H1 (cell line): ENCODE measurements around the gene PKNOX1. TPM values are rescaled to one million over a fixed set of nuclear protein-coding genes. Genes with fewer than 3 reads are reported as not detected.

ENCODE experiments used
- CTCF ChIA-PET: fragments of 300-600 bp; sonication (Branson Sonifier 250); formaldehyde crosslinking; loops from one replicate; lab custom pipeline; 2021; ENCODE audit not compliant: partially characterized antibody; lab: Charles Lee
- POLR2A ChIA-PET: fragments of 300-600 bp; sonication (Branson Sonifier 250); formaldehyde crosslinking; loops from one replicate; lab custom pipeline; 2021; ENCODE audit warnings: inconsistent platforms; ENCODE audit not compliant: partially characterized antibody; lab: Charles Lee
- DNase-seq, 2 experiments: peaks; one replicate each; pipeline versions ENCODE4 v3.0.0 to v3.0.0-alpha.2; 2010 to 2022; ENCODE audit warnings: low spot score in 2 of 2, low read depth in 1 of 2, mixed read lengths in 1 of 2
- FAIRE-seq: peaks from 2 replicates; lab custom pipeline; 2011; peaks lifted over from hg19 to GRCh38; lab: Jason Lieb, UNC
- H2AFZ ChIP-seq: 2 replicates; pipeline ENCODE4 v1.8.1; 2012; ENCODE audit warnings: low read length, inconsistent platforms
- H2AK5ac ChIP-seq: 2 replicates; pipeline ENCODE4 v1.6.1; 2013; ENCODE audit warnings: low read depth, low read length
- H2BK120ac ChIP-seq: replicated peaks from 2 replicates; pipeline ENCODE3; 2013; ENCODE audit warnings: low read depth, low read length, inconsistent platforms
- H2BK12ac ChIP-seq: 2 replicates; pipeline ENCODE4 v1.6.1; 2013; ENCODE audit warnings: low read depth, low read length
- H2BK15ac ChIP-seq: 2 replicates; pipeline ENCODE4 v1.6.1; 2013; ENCODE audit warnings: low read length
- H2BK20ac ChIP-seq: 2 replicates; pipeline ENCODE4 v1.6.1; 2013; ENCODE audit warnings: low read length
- H2BK5ac ChIP-seq: 2 replicates; pipeline ENCODE4 v1.6.1; 2013; ENCODE audit warnings: low read depth, low read length
- H3K14ac ChIP-seq: 2 replicates; pipeline ENCODE4 v1.6.1; 2013; ENCODE audit warnings: inconsistent platforms; ENCODE audit not compliant: insufficient read length
- H3K18ac ChIP-seq: 2 replicates; pipeline ENCODE4 v1.6.1; 2013; ENCODE audit warnings: low read length; ENCODE audit errors: extremely low read depth
- H3K23ac ChIP-seq: 2 replicates; pipeline ENCODE4 v1.6.1; 2013; ENCODE audit warnings: inconsistent platforms; ENCODE audit not compliant: insufficient read length
- H3K23me2 ChIP-seq: 2 replicates; pipeline ENCODE4 v1.6.1; 2013; ENCODE audit warnings: low read depth, low read length
- H3K27ac ChIP-seq: 2 replicates; pipeline ENCODE4 v1.6.1; 2011; ENCODE audit warnings: low read depth, low read length, inconsistent platforms
- H3K27me3 ChIP-seq, 4 experiments: replicated peaks in 1 of 4; 1 replicate in 1 of 4; 2 replicates in 3 of 4; pipeline versions ENCODE4 v1.6.1 to v1.8.1; 2011 to 2013; ENCODE audit warnings: low read length in 3 of 4, mild to moderate bottlenecking in 3 of 4, inconsistent platforms in 2 of 4, mixed read lengths in 2 of 4, moderate library complexity in 1 of 4; ENCODE audit not compliant: control insufficient read depth in 3 of 4, insufficient read depth in 3 of 4; ENCODE audit errors: extremely low read depth in 1 of 4
- H3K36me3 ChIP-seq, 4 experiments: 2 replicates each; pipeline versions ENCODE4 v1.6.1 to v1.8.1; 2011 to 2013; ENCODE audit warnings: mild to moderate bottlenecking in 4 of 4, low read length in 3 of 4, moderate library complexity in 2 of 4, control low read depth in 1 of 4, inconsistent platforms in 1 of 4; ENCODE audit not compliant: insufficient read depth in 4 of 4, control insufficient read depth in 2 of 4
- H3K4ac ChIP-seq: replicated peaks from 2 replicates; pipeline ENCODE3; 2013; ENCODE audit warnings: low read length, low read depth, mixed read lengths, inconsistent platforms; ENCODE audit not compliant: insufficient read length
- H3K4me1 ChIP-seq, 4 experiments: replicated peaks in 1 of 4; 1 replicate in 1 of 4; 2 replicates in 3 of 4; pipeline versions ENCODE4 v1.6.1 to v1.8.1; 2011 to 2013; ENCODE audit warnings: low read length in 3 of 4, inconsistent platforms in 2 of 4, mixed read lengths in 1 of 4; ENCODE audit not compliant: insufficient read depth in 4 of 4, control insufficient read depth in 3 of 4
- H3K4me2 ChIP-seq, 2 experiments: 2 replicates each; pipeline versions ENCODE4 v1.6.1 to v1.8.1; 2011 to 2013; ENCODE audit warnings: low read depth in 2 of 2, low read length in 2 of 2, control low read depth in 1 of 2, inconsistent platforms in 1 of 2, mild to moderate bottlenecking in 1 of 2; ENCODE audit not compliant: insufficient read depth in 1 of 2
- H3K4me3 ChIP-seq, 4 experiments: fragments of 200-600, 300-600 bp in 1 of 4; sonication (generic), shearing (Covaris generic), sonication (Bioruptor Twin) in 1 of 4; 2 replicates each; pipeline versions ENCODE4 v1.5.1 to v1.8.1; 2011 to 2016; ENCODE audit warnings: low read length in 4 of 4, low read depth in 3 of 4, control low read depth in 2 of 4, inconsistent platforms in 2 of 4, mild to moderate bottlenecking in 2 of 4, mixed read lengths in 1 of 4, moderate library complexity in 1 of 4; ENCODE audit not compliant: insufficient read depth in 2 of 4; ENCODE audit errors: extremely low read depth in 1 of 4
- H3K56ac ChIP-seq: replicated peaks from 2 replicates; pipeline ENCODE3; 2013; ENCODE audit warnings: low read depth, mild to moderate bottlenecking, mixed read lengths, low read length, inconsistent platforms; ENCODE audit not compliant: insufficient read length
- H3K79me1 ChIP-seq: 2 replicates; pipeline ENCODE4 v1.6.1; 2013; ENCODE audit warnings: low read depth, low read length, control low read depth
- H3K79me2 ChIP-seq, 2 experiments: 2 replicates each; pipeline versions ENCODE4 v1.6.1 to v1.8.1; 2012 to 2013; ENCODE audit warnings: low read length in 2 of 2, mild to moderate bottlenecking in 2 of 2, inconsistent platforms in 1 of 2; ENCODE audit not compliant: insufficient read depth in 2 of 2, control insufficient read depth in 1 of 2
- H3K9ac ChIP-seq, 4 experiments: replicated peaks in 1 of 4; 1 replicate in 1 of 4; 2 replicates in 3 of 4; pipeline versions ENCODE4 v1.6.1 to v1.8.1; 2011 to 2013; ENCODE audit warnings: low read depth in 3 of 4, low read length in 3 of 4, control low read depth in 2 of 4, mild to moderate bottlenecking in 2 of 4, moderate library complexity in 2 of 4, inconsistent platforms in 1 of 4; ENCODE audit errors: extremely low read depth in 1 of 4
- H3K9me3 ChIP-seq, 2 experiments: 2 replicates each; pipeline versions ENCODE4 v1.6.1 to v1.8.1; 2012 to 2013; ENCODE audit warnings: mild to moderate bottlenecking in 2 of 2, moderate library complexity in 2 of 2, control low read depth in 1 of 2, inconsistent platforms in 1 of 2, low read depth in 1 of 2, low read length in 1 of 2, mixed read lengths in 1 of 2; ENCODE audit not compliant: insufficient read depth in 2 of 2
- H4K20me1 ChIP-seq, 2 experiments: replicated peaks in 1 of 2; 2 replicates each; pipeline versions ENCODE3 to v1.8.1; 2011 to 2013; ENCODE audit warnings: inconsistent platforms in 2 of 2, low read length in 2 of 2, mild to moderate bottlenecking in 1 of 2; ENCODE audit not compliant: insufficient read depth in 2 of 2, control insufficient read depth in 1 of 2
- H4K5ac ChIP-seq: 2 replicates; pipeline ENCODE4 v1.6.1; 2013; ENCODE audit warnings: low read length, low read depth, mixed read lengths, inconsistent platforms; ENCODE audit not compliant: insufficient read length
- H4K8ac ChIP-seq: 2 replicates; pipeline ENCODE4 v1.8.0; 2013; ENCODE audit warnings: mild to moderate bottlenecking, moderate library complexity, low read length, inconsistent platforms; ENCODE audit not compliant: insufficient read depth; ENCODE audit errors: extremely low read depth
- H4K91ac ChIP-seq: replicated peaks from 2 replicates; pipeline ENCODE3; 2013; ENCODE audit warnings: low read length, mixed read lengths, inconsistent platforms; ENCODE audit not compliant: insufficient read length
- BRCA1 ChIP-seq: IDR thresholded peaks from 2 replicates; pipeline ENCODE4 v1.6.1; 2012; ENCODE audit warnings: low read depth, low read length, improper control_type of control experiment
- E2F6 ChIP-seq: IDR thresholded peaks from 2 replicates; pipeline ENCODE4 v1.6.1; 2012; ENCODE audit warnings: inconsistent platforms
- GABPA ChIP-seq: IDR thresholded peaks from 2 replicates; pipeline ENCODE4 v1.6.1; 2011; ENCODE audit warnings: mild to moderate bottlenecking, low read length, moderate library complexity, borderline replicate concordance; ENCODE audit not compliant: insufficient read depth
- MAFK ChIP-seq: IDR thresholded peaks from 2 replicates; pipeline ENCODE4 v1.6.1; 2012; ENCODE audit warnings: low read depth, mild to moderate bottlenecking, improper control_type of control experiment, low read length
- NRF1 ChIP-seq: IDR thresholded peaks from 2 replicates; pipeline ENCODE4 v1.6.1; 2011; ENCODE audit warnings: mild to moderate bottlenecking, low read depth, low read length, improper control_type of control experiment
- RAD21 ChIP-seq, 2 experiments: IDR thresholded peaks in 1 of 2; conservative IDR thresholded peaks in 1 of 2; 2 replicates each; pipeline ENCODE4 v1.6.1; 2011; ENCODE audit warnings: low read depth in 2 of 2, low read length in 2 of 2, improper control_type of control experiment in 1 of 2, inconsistent platforms in 1 of 2, mild to moderate bottlenecking in 1 of 2, moderate library complexity in 1 of 2
- RNF2 ChIP-seq: fragments of 200-900, 300-1000 bp; sonication (generic); IDR thresholded peaks from 2 replicates; pipeline ENCODE4 v1.7.1; 2016; ENCODE audit warnings: borderline replicate concordance, low read depth, mild to moderate bottlenecking, antibody characterized with exemption, low read length; ENCODE audit not compliant: poor library complexity, severe bottlenecking; ENCODE audit errors: missing control alignments
- SIRT6 ChIP-seq: IDR thresholded peaks from one replicate; pipeline ENCODE4 v1.7.1; 2012; ENCODE audit warnings: low read length, inconsistent platforms
- SIX5 ChIP-seq: IDR thresholded peaks from 2 replicates; pipeline ENCODE4 v1.6.1; 2011; ENCODE audit warnings: mild to moderate bottlenecking, low read depth, low read length
- SUZ12 ChIP-seq: fragments of 200-600 bp; sonication (generic); IDR thresholded peaks from 2 replicates; pipeline ENCODE4 v1.6.1; 2012; ENCODE audit warnings: mild to moderate bottlenecking, inconsistent platforms, low read length, moderate library complexity, mixed read lengths
- WGBS, 2 experiments: shearing (Covaris generic) in 1 of 2; methylation state at CpG; one replicate each; pipeline versions ENCODE4 v1.1.6 to v1.1.7; 2013 to 2015; ENCODE audit warnings: low lambda C conversion rate in 2 of 2, mixed read lengths in 2 of 2, inconsistent platforms in 1 of 2, low coverage in 1 of 2, missing lambda C conversion rate in 1 of 2; ENCODE audit not compliant: insufficient replicate concordance in 2 of 2, insufficient coverage in 1 of 2, insufficient read length in 1 of 2; ENCODE audit errors: extremely low coverage in 1 of 2, missing lambda C conversion rate in 1 of 2; 5-methylcytosine and 5-hydroxymethylcytosine counted together
- polyA plus RNA-seq, 7 experiments: library from polyadenylated mRNA; depleted of rRNA in 3 of 7; stranded (reverse) in 5 of 7; unstranded in 2 of 7; fragments of >200 nt in 5 of 7; fragments of 200-250 nt in 2 of 7; gene quantifications; 1 replicate in 5 of 7; 2 replicates in 1 of 7; 4 replicates in 1 of 7; pipeline versions ENCODE4 v1.2.1 to v1.2.3, GENCODE V29; 2011 to 2013; ENCODE audit warnings: missing spikeins in 2 of 7, mixed read lengths in 2 of 7
- total RNA-seq: library from RNA; stranded (reverse); fragmentation: NEBNext Ultra II Directional; extraction: Animal tissue kit (Norgen Biotek cat#: 25700); gene quantifications from 2 replicates; pipeline ENCODE4 v1.2.1, GENCODE V29; 2021

The PKNOX1 gene
- total and polyA plus RNA-seq, 2 of the 8 experiments (the other 6 are each of a cell fraction or from before 2014, with no cell fraction given), result 20.4 to 31.9 TPM

GRCh38 chr21:42991992-42992740, 17.8 kb downstream of the PKNOX1 start:
- Histone ChIP-seq H2BK12ac (0 out of 2 replicates have a peak overlapping the region, but pooled peaks have one; percentile 10), H2BK15ac (no peak overlapping the region), H3K4ac (peak overlapping the region; percentile 34), H3K56ac (no peak overlapping the region), H3K36me3 (peaks cover 0 to 2% (median 0%) of the 10 kb centered on the region in 4 experiments; a peak in 1 of 8 replicates), H3K4me2 (no peak overlapping the region), H4K91ac (no peak overlapping the region), H2BK120ac (no peak overlapping the region), H3K14ac (no peak overlapping the region), H3K79me1 (no peaks in the 10 kb centered on the region), H4K8ac (peak overlapping the region; percentile 54; the same call in 1 of the 2 replicates), H3K4me3 (no peak overlapping the region), H4K5ac (no peak overlapping the region), H3K18ac (no peak overlapping the region), H2BK5ac (0 out of 2 replicates have a peak overlapping the region, but pooled peaks have one; percentile 16), H3K4me1 (peaks cover 0 to 4% (median 0%) of the 10 kb centered on the region in 4 experiments; a peak in 2 of 7 replicates), H3K9ac (0 out of 7 replicates have a peak overlapping the region, but pooled peaks of 1 of the 4 experiments have one; percentile 24), H2AK5ac (no peak overlapping the region), H3K23ac (no peak overlapping the region), H3K9me3 (no peaks in the 10 kb centered on the region), H3K79me2 (peaks cover 0 to 4% of the 10 kb centered on the region in 2 experiments; a peak in 2 of 4 replicates), H3K27ac (0 out of 2 replicates have a peak overlapping the region, but pooled peaks have one; percentile 9), H3K23me2 (no peaks in the 10 kb centered on the region), H2BK20ac (no peak overlapping the region), H4K20me1 (no peaks in the 10 kb centered on the region), H2AFZ (no peak overlapping the region), H3K27me3 (no peaks in the 10 kb centered on the region)
- no peak for DNase-seq
- ChIA-PET CTCF (interaction anchor here (0.7 to 1.7 kb wide), 4 partner anchors 19 to 69 kb away, joined by 3 to 4 read pairs (median 4); no protein-coding TSS in a partner anchor), POLR2A (interaction anchor here (0.7 to 11.8 kb wide), 12 partner anchors 8 to 71 kb away, joined by 3 to 112 read pairs (median 4); no protein-coding TSS in a partner anchor)
- no peak for FAIRE-seq
- 80% methylated on average over 16 of the region's 16 CpGs; no CpG with 5 or more reads in 1 of the 2 experiments for whole genome bisulfite sequencing, 2 experiments
- no peak for TF ChIP-seq SIRT6
- no peak for TF ChIP-seq SIX5
- TF ChIP-seq RNF2, result no peak
- TF ChIP-seq NRF1, result no peak
- no peak for TF ChIP-seq MAFK
- TF ChIP-seq SUZ12, result no peak
- no peak for TF ChIP-seq GABPA
- TF ChIP-seq RAD21 (IDR thresholded peaks at IDR 0.05 in 1 of 2, conservative IDR thresholded peaks at IDR 0.05 in 1 of 2; ENCODE audit: low read depth in 2 of 2, low read length in 2 of 2), result no peak
- TF ChIP-seq BRCA1, result no peak
- no peak for TF ChIP-seq E2F6
